Lower leg skin (tissue), 3 donors: ENCODE data around the gene ESF1.

Experiments used
- CTCF ChIP-seq, 3 donors: fragments of 450-650 bp; IDR thresholded peaks; one replicate each; pipeline ENCODE4 v1.5.1; 2016; ENCODE audit warnings: antibody characterized with exemption in 3 of 3, mild to moderate bottlenecking in 3 of 3, moderate library complexity in 2 of 3
- POLR2A ChIP-seq, 2 donors: fragments of 450-650 bp; IDR thresholded peaks; one replicate each; pipeline ENCODE4 v1.6.1; 2016 to 2017; ENCODE audit warnings: antibody characterized with exemption in 2 of 2, mild to moderate bottlenecking in 1 of 2, moderate library complexity in 1 of 2

- TF ChIP-seq CTCF (IDR thresholded peaks at IDR 0.05) (no peak), POLR2A (IDR thresholded peaks at IDR 0.05) (no peak)
Measured at GRCh38 chr20:13772529-13772928, 12.2 kb downstream of the ESF1 start.
